GM19455 (cell line): ENCODE results near the gene ITPKB.
A peak's percentile ranks its signal among the peaks of the same experiment; 100 is the strongest.
"Not testable (repeated sequence)": the region's sequence is repeated elsewhere in the genome, so short reads cannot be mapped to it uniquely, and the experiment has no call there.

Experiments used
- ATAC-seq: cut with Tn5 transposase; IDR thresholded peaks from one replicate; pipeline ENCODE4 v1.9.1; 2021; ENCODE audit not compliant: unreplicated experiment

Gene ITPKB

DNA sequence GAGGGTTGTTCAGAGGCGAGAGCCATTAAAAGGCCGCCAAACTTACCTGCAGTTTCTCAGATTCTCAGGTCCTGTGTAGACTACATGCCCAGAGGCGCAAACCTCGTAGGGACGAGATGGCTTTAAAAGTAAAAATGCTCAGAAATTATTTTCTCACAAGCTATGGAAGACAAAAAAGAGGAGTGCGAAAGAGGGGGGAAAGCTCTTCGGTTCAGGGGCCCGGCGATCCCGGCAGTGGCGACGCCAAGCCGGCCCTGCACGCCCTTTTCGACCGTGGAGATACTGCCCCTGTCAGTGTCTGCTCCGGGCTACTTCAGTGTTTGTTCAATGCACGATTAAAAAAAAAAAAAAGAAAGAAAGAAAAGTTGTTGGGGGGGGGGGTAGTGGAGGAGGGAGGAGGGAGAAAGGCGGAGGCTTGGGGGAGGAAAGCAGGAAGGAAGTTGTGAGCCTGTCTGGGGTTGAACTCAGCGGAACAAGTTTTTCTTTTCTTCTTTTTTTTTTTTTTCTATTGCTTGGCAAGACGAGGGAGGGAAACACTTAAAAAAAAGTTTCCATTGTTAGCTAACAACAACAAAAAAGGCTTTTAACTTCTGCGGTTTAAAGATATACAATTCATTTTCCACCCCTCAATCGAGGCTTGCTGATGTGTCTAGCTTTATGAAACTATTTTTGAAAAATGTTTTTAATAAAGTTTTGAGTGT, at the start of gene ITPKB:
TSS of gene ITPKB (minus strand) at position 288 of the 701 bp plus-strand sequence. CDS start 1,824 bp downstream, outside the sequence.
- ATAC-seq, result no peak

DNA sequence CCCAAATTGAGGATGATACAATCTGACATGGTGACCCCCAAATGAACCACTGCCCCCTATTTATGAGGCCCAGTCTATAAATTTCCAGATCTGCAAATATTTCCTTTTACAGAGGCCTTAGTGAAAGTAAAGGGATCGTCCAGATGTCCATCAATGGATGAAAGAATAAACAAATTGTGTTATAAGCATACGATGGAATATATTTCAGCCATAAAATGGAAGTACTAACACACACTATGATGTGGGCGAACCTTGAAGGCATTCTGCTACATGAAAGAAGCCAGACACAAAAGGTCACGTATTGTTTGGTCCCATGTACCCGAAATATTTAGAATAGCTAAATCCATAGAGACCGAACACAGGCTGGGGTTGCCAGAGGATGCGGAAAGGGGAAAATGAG, 48.6 kb upstream of the ITPKB start:
- ATAC-seq, result no peak

DNA sequence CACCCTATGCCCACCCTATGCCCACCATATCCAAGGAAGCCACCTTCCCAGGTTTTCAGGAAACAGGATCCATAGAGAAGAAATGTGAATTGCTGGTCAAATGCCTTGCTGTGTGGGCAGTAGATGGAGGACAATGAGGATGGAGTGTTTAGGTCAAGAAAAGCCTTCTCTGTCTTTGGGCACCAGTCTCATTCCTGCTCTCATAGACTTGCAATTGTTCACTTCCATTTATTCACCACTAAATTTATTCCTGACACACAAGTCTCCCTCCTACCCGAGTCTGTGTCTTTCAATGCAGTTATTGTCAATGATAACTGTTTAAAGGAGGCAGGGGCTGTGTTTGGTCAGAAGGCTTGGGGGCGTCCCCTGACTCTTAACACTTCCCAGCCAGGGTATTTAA, 48.0 kb upstream of the ITPKB start:
- ATAC-seq, result no peak

DNA sequence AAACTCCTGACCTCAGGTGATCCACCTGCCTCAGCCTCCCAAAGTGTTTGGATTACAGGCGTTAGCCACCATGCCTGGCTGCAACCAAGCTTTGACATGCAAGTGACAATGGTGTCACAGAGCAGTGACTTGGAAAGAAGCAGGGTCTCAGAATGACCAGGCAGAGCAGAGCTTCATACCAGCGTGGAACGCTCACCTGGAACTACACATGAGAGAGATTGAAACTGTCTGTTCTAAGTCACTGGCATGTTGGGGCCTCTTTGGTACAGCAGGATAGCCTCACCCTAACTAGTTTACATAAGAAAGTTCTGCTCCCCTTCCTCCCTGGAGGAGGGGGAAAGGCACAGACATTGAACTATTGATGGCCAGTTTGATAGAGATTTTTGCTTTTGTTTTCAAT, 47.5 kb upstream of the ITPKB start:
- ATAC-seq, result peak; percentile 73

DNA sequence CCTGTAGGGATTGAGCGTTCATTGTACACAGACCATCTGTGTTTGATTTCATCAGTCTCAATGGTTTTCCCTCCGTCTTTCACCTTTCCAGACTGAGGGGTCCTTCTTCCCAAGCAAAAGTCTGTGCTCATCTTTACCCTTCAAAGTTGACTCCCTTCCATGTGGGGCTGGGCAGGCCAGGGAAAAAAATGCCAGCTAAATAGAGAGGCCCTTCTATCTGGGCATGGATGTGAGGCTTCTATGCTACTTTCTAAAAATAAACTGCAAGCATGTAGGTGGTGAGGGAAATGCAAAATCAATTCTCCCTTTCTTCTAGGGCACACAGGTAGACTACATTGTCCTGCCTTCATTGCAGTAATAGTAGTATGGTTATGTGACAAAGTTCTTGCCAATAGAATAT, 46.7 kb upstream of the ITPKB start:
- ATAC-seq, result no peak

DNA sequence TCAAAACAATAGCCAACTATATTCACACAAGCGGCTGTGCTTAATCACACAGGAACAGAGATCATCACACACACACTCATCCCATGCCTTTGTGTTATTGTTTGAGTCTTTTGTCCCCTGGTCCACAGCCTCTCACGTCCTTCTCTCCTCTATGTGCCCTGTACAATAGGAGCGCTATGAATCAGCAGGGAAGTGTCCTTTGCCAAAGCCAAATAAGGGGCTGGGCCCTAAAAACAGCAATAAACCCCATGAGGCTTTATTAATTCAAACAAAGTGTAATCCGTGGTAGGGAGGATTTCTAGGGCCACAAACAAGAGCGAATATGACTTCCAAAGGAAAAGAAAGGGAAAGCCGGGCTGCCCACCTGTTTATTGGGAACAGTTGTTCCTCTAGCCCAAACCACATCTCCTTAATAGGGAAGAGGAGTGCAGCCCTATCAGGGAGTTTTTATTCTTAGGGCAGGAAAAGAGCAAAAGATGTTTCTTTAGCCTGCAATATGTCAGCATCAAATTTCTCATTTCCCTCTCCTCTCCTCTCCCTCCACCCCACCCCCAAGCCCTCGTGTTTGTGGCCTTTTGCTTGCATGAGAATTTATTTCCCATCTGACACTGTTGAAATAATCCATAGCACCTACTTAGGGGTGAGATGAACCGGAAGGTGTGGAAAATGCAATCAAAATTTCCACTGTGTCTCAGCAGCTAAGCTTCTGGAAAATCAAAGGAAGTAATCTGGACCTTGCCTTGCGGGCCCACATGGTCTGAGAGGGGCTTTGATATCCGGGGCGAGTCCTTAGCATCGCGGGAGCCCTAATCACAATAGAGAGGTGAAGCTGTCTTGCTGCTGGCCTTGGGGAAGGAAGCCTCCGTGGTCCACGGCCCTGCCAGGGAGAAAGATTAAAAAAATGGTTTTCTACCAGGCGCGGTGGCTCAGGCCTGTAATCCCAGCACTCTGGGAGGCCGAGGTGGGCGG, 45.3 kb upstream of the ITPKB start:
- ATAC-seq, result no peak

DNA sequence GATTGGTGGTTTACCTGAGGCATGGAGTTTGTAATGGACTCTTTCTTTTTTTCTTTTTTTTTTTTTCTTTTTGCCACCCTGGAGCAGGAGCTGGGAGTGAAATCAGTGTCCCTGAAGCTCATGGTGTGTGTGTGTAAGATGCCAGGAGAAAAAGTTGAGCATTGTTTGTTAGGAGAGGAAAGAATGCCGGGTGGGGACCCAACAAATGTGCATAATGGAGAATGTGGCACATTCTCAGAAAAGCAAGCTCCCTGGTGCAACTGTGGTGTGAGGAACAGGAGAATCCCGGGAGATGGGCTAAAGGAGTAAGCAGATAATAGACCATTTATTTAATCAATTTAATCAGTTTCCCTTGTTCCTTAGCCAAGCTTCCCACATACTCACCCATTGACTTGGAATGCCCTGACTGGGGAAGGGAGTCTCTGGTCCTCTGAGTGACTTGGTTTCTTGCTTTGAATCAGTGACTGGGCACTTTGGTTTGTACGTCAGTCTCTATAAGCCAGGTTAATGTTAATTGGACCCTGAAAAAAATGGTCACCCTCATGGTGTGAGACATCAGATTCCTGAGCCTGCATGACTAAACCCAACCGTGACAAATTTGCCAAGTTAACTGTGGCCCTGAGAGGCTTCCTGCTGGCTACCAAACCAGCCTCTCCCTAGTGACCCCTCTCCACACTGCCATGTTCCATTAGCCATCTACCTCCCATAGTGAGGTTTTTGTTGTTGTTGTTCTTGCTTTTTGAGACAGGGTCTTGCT, 43.9 kb upstream of the ITPKB start:
- no peak for ATAC-seq

DNA sequence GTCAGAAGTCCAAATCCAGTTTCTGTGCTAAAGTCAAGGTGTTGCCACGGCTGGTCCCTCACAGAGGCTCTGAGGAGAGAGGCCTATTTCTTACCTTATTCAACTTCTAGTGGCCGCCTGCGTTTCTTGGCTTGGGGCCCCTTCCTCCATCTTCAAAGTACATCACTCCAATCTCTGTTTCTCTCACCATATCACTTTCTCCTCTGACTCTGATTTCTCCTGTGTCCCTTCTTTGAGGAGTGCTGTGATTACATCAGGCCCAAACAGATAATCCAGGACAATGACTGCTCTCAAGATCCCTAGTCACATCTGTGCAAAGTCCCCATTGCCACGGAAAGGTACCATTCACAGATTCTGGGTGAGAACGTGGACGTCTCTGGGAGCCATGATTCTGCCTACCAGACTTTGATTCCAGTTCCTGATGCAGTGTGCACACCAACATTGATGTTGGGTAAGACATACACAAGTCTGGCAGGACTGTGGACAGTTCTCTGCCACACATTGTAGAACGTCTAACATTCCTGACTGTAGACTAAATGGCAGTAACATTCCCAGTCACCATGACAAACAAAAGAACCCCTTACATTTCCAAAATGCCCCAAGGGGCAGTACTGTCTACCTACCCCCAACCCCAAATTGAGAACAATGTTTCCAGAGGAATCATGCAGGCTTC, 43.0 kb upstream of the ITPKB start:
- ATAC-seq, result no peak

DNA sequence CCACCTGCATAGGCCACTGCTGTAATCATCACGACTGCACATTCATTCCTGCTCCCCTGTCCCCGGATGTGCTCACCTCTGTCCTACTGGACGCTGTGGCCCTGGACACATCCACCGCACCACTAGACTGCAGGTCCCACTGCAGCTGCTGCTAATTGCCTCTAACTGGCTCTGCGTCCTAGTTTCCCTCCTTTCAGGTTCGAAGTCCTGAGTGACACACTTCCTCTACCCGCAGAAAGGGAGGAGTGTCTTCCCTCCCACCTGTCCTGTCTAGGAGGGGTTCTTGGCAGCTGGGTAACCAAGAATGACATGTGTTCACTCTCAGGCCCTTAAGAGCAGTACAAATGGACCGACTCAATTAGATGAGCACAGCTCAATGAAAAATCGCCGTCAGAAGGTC, 40.5 kb upstream of the ITPKB start:
- no peak for ATAC-seq

DNA sequence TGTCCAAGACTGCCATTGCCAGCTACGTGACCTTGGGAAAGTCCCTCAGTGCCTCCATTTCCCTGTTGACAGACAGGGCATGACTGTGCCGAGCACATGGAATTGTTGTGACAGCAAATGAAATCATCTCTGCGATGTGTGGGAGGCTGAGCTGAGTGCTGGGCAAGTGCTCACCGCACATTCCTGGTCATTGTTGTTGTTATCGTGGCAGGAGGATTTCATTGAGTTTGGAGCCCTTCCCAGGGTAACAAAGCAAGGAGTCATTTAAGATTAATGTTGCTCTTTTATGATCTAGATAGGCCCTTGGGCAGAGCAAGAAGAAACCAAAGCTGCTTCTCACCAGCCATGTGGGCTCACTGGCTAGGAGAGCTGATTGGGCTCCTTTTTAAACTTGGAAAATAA, 39.6 kb upstream of the ITPKB start:
- no peak for ATAC-seq

DNA sequence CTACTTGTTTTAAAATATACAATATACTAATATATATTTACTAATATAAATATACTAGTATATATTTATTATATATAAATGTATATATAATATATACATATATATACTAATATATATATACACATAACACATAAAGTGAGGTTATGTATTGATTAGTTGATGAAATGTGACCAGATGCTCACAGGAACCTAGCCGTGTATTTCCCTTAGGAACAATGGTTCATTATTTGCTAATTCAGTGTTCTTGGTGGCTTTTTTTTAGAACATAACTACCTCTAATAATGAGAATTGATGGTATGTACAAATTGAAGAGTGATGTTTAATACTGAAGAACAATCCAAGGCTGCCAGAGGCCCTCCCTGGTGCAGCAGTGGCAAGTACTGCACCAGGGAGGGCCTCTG, 37.9 kb upstream of the ITPKB start:
- no peak for ATAC-seq

DNA sequence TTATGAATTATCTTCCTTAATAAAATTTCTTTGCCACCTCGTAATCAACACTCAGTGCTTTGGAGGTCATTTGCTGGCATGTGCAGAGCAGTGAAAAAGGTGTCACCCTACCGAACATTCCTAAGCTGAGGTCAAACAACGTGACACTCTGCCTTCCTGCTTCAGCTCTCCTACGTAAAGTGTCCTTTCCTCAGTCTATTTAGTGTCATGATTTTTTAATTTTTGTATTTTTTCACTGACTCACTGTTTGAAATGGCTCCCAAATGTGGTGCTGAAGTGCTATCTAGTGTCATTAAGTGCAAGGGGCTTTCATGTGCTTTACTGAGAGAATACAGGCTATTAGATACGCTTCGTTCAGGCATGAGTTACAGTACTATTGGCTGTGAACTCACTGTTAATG, 37.0 kb upstream of the ITPKB start:
- no peak for ATAC-seq

DNA sequence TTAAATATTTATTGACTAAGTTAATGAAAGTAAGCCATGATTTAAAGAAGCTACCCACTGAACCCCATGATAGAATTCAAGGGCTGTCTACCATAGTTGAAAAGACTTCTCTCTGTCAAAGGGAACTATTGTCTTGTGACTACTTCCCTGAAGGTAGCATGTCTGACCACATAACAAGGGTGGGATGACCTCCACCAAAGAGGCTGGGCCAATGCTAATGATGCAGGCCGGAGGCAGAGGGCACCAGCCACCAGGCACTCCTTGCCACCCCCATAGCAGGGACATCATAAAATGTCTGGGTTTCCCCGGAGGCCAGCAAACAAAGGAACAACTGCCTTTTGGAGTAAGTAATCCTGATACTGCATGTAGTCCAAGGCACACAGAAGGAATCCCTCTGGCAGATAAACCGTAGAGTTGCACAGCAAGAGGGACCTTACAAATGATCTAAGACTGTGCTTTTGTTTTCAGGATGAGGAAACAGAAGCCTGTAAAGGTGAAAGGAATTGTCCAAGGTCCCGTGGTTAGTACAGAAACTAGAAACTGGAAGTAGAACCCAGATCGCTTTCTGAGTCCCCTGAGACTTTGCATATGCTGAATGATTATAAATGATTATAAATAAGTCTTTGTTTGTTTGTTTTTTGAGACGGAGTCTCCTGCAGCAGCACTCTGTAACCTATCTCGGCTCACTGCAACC, 33.5 kb upstream of the ITPKB start:
- ATAC-seq, result peak; percentile 73

DNA sequence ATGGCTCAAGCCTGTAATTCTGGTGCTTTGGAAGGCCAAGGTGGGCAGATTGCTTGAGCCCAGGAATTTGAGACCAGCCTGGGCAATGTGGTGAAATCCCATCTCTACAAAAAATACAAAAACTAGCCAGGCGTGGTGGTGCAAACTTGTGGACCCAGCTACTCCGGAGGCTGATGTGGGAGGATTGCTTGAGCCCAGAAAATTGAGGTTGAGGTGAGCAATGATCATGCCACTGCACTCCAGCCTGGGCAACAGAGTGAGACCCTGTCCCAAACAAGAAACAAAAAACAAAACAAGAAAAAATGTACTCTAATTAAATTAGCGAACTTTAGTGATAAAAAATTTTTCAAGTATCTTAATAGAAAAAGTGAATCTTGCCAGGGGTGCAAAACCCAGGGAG, 28.1 kb upstream of the ITPKB start:
- not testable (repeated sequence) for ATAC-seq

DNA sequence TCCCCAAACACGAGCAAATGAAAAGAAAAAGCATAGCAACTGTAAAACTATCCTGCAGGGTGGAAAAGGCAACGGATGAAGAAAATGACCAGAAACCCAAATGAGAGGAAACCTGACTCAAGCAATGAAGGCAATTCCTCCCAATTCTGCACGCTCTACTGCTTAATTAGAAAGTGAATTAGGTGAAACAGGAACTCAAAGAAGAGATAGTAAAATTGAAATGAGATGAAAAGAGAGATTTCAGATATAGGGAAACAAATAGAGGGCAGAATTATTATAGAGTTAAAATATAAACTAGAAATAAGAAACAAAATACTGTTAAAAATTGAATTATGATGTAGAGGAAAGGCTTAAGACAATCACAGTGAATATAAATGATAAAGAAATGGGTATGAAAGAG, 27.5 kb upstream of the ITPKB start:
- ATAC-seq, result no peak

DNA sequence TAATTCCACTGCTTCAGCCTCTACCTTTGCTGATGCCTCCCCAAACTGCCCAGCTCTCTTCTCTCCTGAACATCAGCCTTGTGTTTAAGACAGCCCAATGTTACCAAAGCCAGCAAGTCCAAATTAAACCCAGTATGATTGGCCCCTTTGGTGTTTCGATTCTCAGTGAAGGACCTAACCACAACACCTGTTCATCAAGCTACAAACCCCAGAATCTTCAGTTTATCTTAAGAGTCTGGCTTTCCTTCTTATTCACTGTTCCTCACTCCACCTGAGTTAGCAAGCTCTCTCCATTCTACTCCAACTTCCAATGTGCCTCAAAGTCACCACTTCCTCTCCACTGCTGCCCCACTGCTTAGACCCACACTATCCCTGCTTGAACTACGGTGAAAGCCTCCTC, 25.5 kb upstream of the ITPKB start:
- ATAC-seq, result peak; percentile 88

DNA sequence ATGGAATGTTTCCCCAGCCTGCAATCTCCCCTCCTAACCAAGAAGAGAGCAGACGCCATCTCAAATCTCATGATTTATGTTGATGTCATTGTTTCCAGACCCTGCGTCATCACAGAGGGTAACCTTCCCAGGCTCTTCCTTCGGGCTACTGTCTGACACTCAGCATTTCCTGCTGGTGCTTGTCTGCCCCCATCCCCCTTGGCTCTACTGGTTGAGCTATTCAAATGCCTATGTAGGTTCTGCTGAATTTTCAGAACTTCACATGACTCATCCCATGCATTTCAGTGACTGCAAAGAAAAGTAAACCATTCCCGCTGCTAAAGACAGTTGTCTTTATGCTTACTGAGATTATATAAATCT, 24.8 kb upstream of the ITPKB start:
- ATAC-seq, result no peak

DNA sequence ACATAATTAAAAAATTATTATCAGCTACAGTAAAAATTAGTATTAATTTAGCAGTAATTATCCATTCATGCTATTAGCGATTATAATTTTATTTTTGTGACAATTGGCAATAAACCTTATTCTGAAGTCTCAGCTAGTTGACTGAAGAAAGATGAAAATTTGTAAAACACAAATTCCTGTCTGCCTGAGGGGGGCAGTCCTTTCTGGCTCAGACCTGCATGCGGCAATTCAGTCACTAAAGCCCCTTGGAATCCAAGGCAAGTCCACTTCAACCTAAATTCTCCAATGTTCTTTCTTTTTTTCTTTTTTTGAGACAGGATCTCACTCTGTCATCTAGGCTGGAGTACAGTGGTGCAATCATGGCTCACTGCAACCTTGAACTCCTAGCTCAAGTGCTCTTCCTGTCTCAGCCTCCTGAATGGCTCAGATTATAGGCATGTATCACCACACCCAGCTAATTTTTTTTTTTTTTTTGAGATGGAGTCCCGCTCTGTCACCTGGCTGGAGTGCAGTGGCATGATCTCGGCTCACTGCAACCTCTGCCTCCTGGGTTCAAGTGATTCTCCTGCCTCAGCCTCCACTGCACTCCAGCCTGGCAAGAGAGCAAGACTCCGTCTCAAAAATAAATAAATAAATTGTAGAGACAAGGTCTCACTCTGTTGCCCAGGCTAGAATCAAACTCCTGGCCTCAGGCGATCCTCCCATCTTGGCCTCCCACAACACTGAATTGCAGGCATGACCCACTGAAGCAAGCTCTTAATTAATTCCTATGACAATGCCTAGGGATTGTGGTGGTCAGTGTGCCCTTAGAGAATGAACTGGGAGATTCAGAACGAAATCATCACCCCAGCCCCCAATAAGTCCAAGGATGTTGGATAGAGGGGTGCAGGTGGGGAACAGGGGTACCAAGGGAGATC, 24.2 kb upstream of the ITPKB start:
- no peak for ATAC-seq

DNA sequence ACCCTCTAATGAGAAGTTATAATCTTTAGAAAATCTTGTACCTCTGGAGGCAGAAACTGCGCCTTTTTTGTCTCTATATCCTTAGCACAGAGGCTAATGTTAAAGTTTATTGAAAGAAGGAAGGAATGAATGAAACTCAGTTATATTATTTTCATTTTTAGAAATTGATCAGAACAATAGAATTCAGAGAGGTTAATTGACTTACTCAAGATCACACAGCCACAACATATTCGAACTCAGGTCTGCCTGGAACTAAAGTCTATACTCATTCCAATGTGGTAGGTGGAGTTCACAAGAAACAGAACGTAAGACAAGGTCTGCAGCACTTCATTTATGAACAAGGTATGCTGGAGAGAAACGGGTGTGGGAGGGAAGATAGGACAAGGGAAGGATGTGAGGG, 23.0 kb upstream of the ITPKB start:
- ATAC-seq, result no peak
